Testis (tissue), 2 donors: ENCODE measurements around the gene TNRC6C.

Source experiments
- CTCF ChIP-seq, 3 experiments: fragments of 450-650 bp in 2 of 3; fragments of 200-600 bp in 1 of 3; sonication (generic) in 1 of 3; IDR thresholded peaks; one replicate each; pipeline ENCODE4 v1.5.1; 2016 to 2019; ENCODE audit warnings: antibody characterized with exemption in 3 of 3, mild to moderate bottlenecking in 2 of 3, moderate library complexity in 1 of 3
- POLR2A ChIP-seq: fragments of 450-650 bp; IDR thresholded peaks from one replicate; pipeline ENCODE4 v1.6.1; 2017; ENCODE audit warnings: antibody characterized with exemption, mild to moderate bottlenecking, moderate library complexity

- TF ChIP-seq POLR2A, result no peak
- TF ChIP-seq CTCF (IDR thresholded peaks at IDR 0.05), result no peak
These were observed 130.0 kb downstream of the TNRC6C start for GRCh38 chr17:78088529-78088928.
